ENCODE data around the gene PGM5. TPM values are rescaled to one million over a fixed set of nuclear protein-coding genes. Genes with fewer than 3 reads are reported as not detected.

PGM5 gene
- total RNA-seq, 2 donors from 2014 or later, result 0.16 to 0.40 TPM

- ATAC-seq (no peak), DNase-seq (no peak)
- Mint-ChIP-seq H3K27me3 (peaks cover 23% of the 10 kb centered on the region), H3K27ac (no peak overlapping the region), H3K4me1 (no peaks in the 10 kb centered on the region), H3K4me3 (no peak overlapping the region), H3K36me3 (ENCODE audit: low read depth) (no peaks in the 10 kb centered on the region)
- no peaks in the 10 kb centered on the region for H3K9me3 ChIP-seq (ENCODE audit: control insufficient read depth, low read length, poor library complexity, severe bottlenecking)
Measured at GRCh38 chr9:68470067-68470466, 113.7 kb downstream of the PGM5 start.

DNA sequence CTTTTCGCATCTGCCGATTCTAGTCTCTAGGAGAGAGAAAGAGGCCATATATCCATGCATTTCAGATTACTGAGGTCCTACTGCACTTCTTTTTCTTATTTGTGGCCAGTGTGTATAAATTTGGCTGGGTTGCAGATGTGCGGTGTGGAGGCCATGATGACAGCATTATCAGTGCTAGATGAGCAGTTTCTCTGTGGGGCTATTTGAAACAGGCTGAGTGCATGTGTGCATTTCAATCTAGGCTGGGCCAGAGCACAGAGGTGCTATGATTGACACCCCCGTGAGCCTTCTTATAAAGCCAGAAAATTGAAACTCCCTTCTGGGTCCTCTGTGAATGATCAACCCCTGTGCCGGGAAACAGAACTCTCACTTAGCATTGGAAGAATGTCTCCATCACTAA lies 114.2 kb downstream of the PGM5 start:
- DNase-seq (no peak), ATAC-seq (no peak)
- Mint-ChIP-seq H3K36me3 (ENCODE audit: low read depth) (no peaks in the 10 kb centered on the region), H3K27me3 (peaks cover 23% of the 10 kb centered on the region), H3K4me1 (no peaks in the 10 kb centered on the region), H3K27ac (no peak overlapping the region), H3K4me3 (no peak overlapping the region)
- H3K9me3 ChIP-seq (ENCODE audit: control insufficient read depth, low read length, poor library complexity, severe bottlenecking), result no peaks in the 10 kb centered on the region

- H3K27me3 Mint-ChIP-seq, result peaks cover 36% of the 10 kb centered on the region
- no peaks in the 10 kb centered on the region for H3K4me1 Mint-ChIP-seq
- H3K4me3 Mint-ChIP-seq, result no peak overlapping the region
- H3K36me3 Mint-ChIP-seq (ENCODE audit: low read depth), result no peaks in the 10 kb centered on the region
- ATAC-seq (no peak), DNase-seq (no peak)
- H3K27ac Mint-ChIP-seq, result no peak overlapping the region
- no peaks in the 10 kb centered on the region for H3K9me3 ChIP-seq (ENCODE audit: control insufficient read depth, low read length, poor library complexity, severe bottlenecking)
Measured at GRCh38 chr9:68472119-68472518, 115.7 kb downstream of the PGM5 start.

DNA sequence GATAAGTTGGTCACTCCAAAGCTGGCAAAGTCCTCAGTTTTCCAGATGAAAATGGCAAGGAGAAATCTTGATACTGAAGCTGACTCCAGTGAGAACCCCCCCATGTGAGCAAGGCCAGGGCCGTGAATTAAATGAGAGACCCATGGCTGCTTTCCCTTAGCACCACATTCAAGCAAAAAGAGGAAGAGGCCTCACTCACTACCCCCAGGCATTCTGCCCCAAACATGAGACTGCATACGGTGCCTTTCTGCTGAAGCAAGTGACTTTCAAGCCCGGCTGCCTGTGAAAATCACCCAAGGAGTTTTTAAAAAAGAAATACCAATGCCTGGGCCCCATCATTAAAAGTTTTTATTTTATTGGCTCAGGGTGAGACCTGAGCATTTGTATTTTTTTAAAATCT lies 117.4 kb downstream of the PGM5 start:
- DNase-seq, result no peak
- no peaks in the 10 kb centered on the region for H3K4me1 Mint-ChIP-seq
- no peak overlapping the region for H3K27ac Mint-ChIP-seq
- peaks cover 44% of the 10 kb centered on the region for H3K27me3 Mint-ChIP-seq
- no peak for ATAC-seq
- no peak overlapping the region for H3K4me3 Mint-ChIP-seq
- H3K36me3 Mint-ChIP-seq (ENCODE audit: low read depth), result no peaks in the 10 kb centered on the region
- no peaks in the 10 kb centered on the region for H3K9me3 ChIP-seq (ENCODE audit: control insufficient read depth, low read length, poor library complexity, severe bottlenecking)

- H3K27me3 Mint-ChIP-seq, result peaks cover 33% of the 10 kb centered on the region
- no peak for DNase-seq
- ATAC-seq, result no peak
Measured at GRCh38 chr9:68476422-68476821, 120.0 kb downstream of the PGM5 start.

DNA sequence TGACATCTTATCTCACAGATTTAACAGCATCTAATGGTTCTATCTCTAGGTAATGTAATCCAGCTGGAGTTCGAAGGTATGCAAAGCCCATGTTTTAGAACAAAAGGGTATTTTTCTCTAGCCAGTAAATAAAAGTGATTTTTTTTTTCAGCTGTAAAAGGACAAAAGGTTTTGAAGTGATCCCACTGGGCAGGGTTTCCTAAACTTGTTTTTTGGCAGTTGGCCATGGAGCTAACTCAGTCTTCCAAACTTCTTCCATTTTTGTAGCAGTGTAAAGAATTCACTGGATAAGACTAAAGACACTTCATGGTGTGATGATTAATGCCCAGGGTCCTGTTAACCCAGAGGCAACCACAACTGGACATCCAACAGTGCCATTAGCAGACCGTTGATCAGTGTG lies 120.4 kb downstream of the PGM5 start:
- Mint-ChIP-seq H3K4me3 (no peak overlapping the region), H3K4me1 (no peaks in the 10 kb centered on the region), H3K27ac (no peak overlapping the region), H3K36me3 (ENCODE audit: low read depth) (no peaks in the 10 kb centered on the region), H3K27me3 (peaks cover 31% of the 10 kb centered on the region)
- no peaks in the 10 kb centered on the region for H3K9me3 ChIP-seq (ENCODE audit: control insufficient read depth, low read length, poor library complexity, severe bottlenecking)
- no peak for DNase-seq
- no peak for ATAC-seq

More at GRCh38 chr9:68476422-68476821, 120.0 kb downstream of the PGM5 start:
- no peak overlapping the region for H3K27ac Mint-ChIP-seq
- H3K4me3 Mint-ChIP-seq, result no peak overlapping the region
- no peaks in the 10 kb centered on the region for H3K9me3 ChIP-seq (ENCODE audit: control insufficient read depth, low read length, poor library complexity, severe bottlenecking)
- H3K4me1 Mint-ChIP-seq, result no peaks in the 10 kb centered on the region
- H3K36me3 Mint-ChIP-seq (ENCODE audit: low read depth), result no peaks in the 10 kb centered on the region

DNA sequence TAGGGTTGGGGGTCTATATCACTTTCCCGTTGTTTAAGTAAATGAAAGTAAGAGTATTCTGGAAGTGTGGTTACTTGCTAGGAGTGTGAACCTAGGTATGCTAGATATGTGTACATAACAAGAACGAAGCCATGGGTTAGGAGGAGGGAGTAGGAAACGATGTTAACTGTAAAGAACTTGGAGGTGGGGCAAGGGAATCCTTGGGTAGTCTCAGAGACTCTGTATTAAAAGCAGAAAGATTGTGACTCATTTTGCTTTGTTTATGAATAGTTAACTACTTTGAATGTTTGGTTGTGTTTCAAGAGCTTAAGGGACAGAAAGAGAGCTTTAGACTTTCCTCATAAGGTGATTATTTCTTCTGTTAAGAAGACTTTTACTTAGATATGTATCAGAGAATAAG lies 124.4 kb downstream of the PGM5 start:
- no peak for ATAC-seq
- no peak for DNase-seq
- Mint-ChIP-seq H3K27me3 (peaks cover 31% of the 10 kb centered on the region), H3K27ac (no peak overlapping the region), H3K4me3 (no peak overlapping the region), H3K36me3 (ENCODE audit: low read depth) (no peaks in the 10 kb centered on the region), H3K4me1 (no peaks in the 10 kb centered on the region)
- H3K9me3 ChIP-seq (ENCODE audit: control insufficient read depth, low read length, poor library complexity, severe bottlenecking), result no peaks in the 10 kb centered on the region

DNA sequence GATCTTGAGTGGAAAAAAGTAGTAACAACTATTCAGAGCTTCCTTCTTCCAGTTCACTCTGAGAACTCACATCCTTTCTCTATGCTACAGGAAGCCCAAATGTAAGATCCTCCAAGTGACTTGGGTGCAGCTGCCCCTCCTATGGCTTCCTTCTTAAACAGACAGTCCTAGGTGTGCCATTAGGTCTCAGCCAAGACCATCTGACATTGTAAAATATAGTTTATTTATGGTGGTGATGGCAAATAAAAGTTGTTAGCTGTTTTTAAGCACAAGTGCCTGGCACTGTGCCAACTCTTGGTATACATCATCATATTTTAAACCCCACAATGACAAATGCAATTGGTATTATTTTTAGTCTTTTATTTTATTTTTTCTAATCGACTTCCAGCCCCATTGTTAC lies 126.1 kb downstream of the PGM5 start:
- ATAC-seq, result no peak
- H3K9me3 ChIP-seq (ENCODE audit: control insufficient read depth, low read length, poor library complexity, severe bottlenecking), result no peaks in the 10 kb centered on the region
- DNase-seq, result no peak
- H3K4me3 Mint-ChIP-seq, result no peak overlapping the region
- no peaks in the 10 kb centered on the region for H3K4me1 Mint-ChIP-seq
- H3K27me3 Mint-ChIP-seq, result peaks cover 14% of the 10 kb centered on the region
- no peak overlapping the region for H3K27ac Mint-ChIP-seq
- no peaks in the 10 kb centered on the region for H3K36me3 Mint-ChIP-seq (ENCODE audit: low read depth)

GRCh38 chr9:68488126-68488525 lies 131.7 kb downstream of the PGM5 start:
- H3K36me3 Mint-ChIP-seq (ENCODE audit: low read depth), result no peaks in the 10 kb centered on the region
- peaks cover 28% of the 10 kb centered on the region for H3K27me3 Mint-ChIP-seq
- ATAC-seq (no peak), DNase-seq (no peak)
- no peaks in the 10 kb centered on the region for H3K9me3 ChIP-seq (ENCODE audit: control insufficient read depth, low read length, poor library complexity, severe bottlenecking)
- no peak overlapping the region for H3K27ac Mint-ChIP-seq
- H3K4me3 Mint-ChIP-seq, result no peak overlapping the region
- H3K4me1 Mint-ChIP-seq, result no peaks in the 10 kb centered on the region

- ATAC-seq (no peak), DNase-seq (no peak)
- H3K4me1 Mint-ChIP-seq, result no peaks in the 10 kb centered on the region
- H3K36me3 Mint-ChIP-seq (ENCODE audit: low read depth), result no peaks in the 10 kb centered on the region
- peaks cover 37% of the 10 kb centered on the region for H3K27me3 Mint-ChIP-seq
- no peak overlapping the region for H3K27ac Mint-ChIP-seq
- no peaks in the 10 kb centered on the region for H3K9me3 ChIP-seq (ENCODE audit: control insufficient read depth, low read length, poor library complexity, severe bottlenecking)
- no peak overlapping the region for H3K4me3 Mint-ChIP-seq
Measured at GRCh38 chr9:68489646-68490045, 133.2 kb downstream of the PGM5 start.

- no peaks in the 10 kb centered on the region for H3K36me3 Mint-ChIP-seq (ENCODE audit: low read depth)
- peaks cover 60% of the 10 kb centered on the region for H3K27me3 Mint-ChIP-seq
- no peak overlapping the region for H3K4me3 Mint-ChIP-seq
- H3K9me3 ChIP-seq (ENCODE audit: control insufficient read depth, low read length, poor library complexity, severe bottlenecking), result no peaks in the 10 kb centered on the region
- ATAC-seq, result no peak
- no peak for DNase-seq
- H3K4me1 Mint-ChIP-seq, result no peaks in the 10 kb centered on the region
- no peak overlapping the region for H3K27ac Mint-ChIP-seq
Measured at GRCh38 chr9:68492806-68493205, 136.4 kb downstream of the PGM5 start.

DNA sequence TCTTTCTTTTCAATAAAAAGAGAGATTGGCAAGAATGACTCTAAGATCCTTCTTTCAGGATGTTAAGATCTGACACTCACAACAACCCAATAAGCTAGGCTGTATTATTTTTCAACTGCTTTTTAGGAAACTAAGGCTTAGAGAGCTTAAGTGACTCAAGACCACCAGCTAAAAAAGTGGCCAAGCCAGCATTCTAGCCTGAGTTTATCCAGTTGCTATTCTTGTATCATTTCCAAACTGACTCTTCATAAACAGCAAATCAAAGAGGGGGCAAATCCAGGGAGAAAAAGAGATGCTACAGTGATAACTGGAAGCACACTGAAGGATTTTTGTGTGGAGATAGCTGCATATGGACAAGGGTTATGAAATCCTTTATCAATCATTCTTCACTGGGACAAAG lies 137.1 kb downstream of the PGM5 start:
- peaks cover 61% of the 10 kb centered on the region for H3K27me3 Mint-ChIP-seq
- no peaks in the 10 kb centered on the region for H3K9me3 ChIP-seq (ENCODE audit: control insufficient read depth, low read length, poor library complexity, severe bottlenecking)
- no peaks in the 10 kb centered on the region for H3K36me3 Mint-ChIP-seq (ENCODE audit: low read depth)
- DNase-seq (no peak), ATAC-seq (no peak)
- H3K4me1 Mint-ChIP-seq, result no peaks in the 10 kb centered on the region
- H3K27ac Mint-ChIP-seq, result no peak overlapping the region
- no peak overlapping the region for H3K4me3 Mint-ChIP-seq

- DNase-seq (no peak), ATAC-seq (no peak)
- Mint-ChIP-seq H3K4me1 (peaks cover 3% of the 10 kb centered on the region), H3K4me3 (no peak overlapping the region), H3K27me3 (peaks cover 61% of the 10 kb centered on the region), H3K36me3 (ENCODE audit: low read depth) (no peaks in the 10 kb centered on the region), H3K27ac (no peak overlapping the region)
- no peaks in the 10 kb centered on the region for H3K9me3 ChIP-seq (ENCODE audit: control insufficient read depth, low read length, poor library complexity, severe bottlenecking)
Measured at GRCh38 chr9:68493958-68494577, 137.7 kb downstream of the PGM5 start.

GRCh38 chr9:68495247-68495646 lies 138.8 kb downstream of the PGM5 start:
- no peak overlapping the region for H3K4me3 Mint-ChIP-seq
- H3K36me3 Mint-ChIP-seq (ENCODE audit: low read depth), result no peaks in the 10 kb centered on the region
- no peaks in the 10 kb centered on the region for H3K9me3 ChIP-seq (ENCODE audit: control insufficient read depth, low read length, poor library complexity, severe bottlenecking)
- H3K27me3 Mint-ChIP-seq, result peaks cover 63% of the 10 kb centered on the region
- ATAC-seq (no peak), DNase-seq (no peak)
- H3K27ac Mint-ChIP-seq, result no peak overlapping the region
- peaks cover 3% of the 10 kb centered on the region for H3K4me1 Mint-ChIP-seq

All from T-helper 17 cell (primary cell).